Hair follicle dermal papilla cell (primary cell): ENCODE measurements around the gene CLDN18. TPM values are rescaled to one million over a fixed set of nuclear protein-coding genes. Genes with fewer than 3 reads are reported as not detected.

Experiments used
- total RNA-seq: library from RNA; depleted of rRNA; stranded (reverse); fragments of >200 nt; gene quantifications from 2 replicates; pipeline ENCODE4 v1.2.3, GENCODE V29; 2012

CLDN18 gene
- under 0.01 TPM in 1 of 2 replicates, not detected in the other for total RNA-seq

DNA sequence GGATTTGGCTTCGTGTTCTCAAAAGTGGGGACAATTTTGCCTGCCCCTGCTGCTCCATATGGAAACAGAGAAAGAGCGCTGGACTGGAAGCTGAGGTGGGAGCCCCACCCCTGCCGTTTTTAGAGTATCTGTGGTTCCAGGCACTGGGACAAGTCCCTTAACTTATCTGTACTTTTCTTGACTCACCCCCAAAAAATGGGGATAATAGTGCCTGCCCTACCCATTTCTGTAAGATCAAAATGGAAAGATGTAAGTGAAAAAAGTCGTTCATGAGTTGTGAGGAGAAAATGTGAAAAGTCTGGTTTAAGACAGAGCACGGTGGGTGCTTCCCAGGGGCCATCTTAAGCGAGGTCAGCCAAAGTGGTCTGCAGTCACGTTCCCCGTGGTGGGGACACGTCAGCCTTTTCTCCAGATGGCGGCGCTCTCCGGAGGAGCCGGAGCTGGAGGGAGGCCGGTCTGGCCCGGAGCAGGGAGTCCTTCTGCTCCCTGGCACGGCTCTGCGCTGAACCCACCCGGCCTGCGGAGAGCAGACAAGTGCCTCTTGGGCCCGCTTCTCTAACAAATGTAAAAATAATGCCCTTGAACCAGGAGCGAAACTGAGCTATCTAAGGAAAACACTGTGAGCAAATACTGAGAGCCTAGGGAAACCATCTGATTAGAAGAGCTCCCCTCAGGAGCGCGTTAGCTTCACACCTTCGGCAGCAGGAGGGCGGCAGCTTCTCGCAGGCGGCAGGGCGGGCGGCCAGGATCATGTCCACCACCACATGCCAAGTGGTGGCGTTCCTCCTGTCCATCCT, at the start of gene CLDN18:
Gene CLDN18 (plus strand): TSS at position 690 of the 797 bp plus-strand sequence. CDS start 61 bp downstream, at position 751.

Other genes with a start within 250 kb of the CLDN18 start
- gene SOX14, start 245.8 kb upstream of the CLDN18 start, total RNA-seq: not detected in 2 replicates
- gene DZIP1L, start 105.4 kb downstream of the CLDN18 start, total RNA-seq: 37.4 and 47.5 TPM in 2 replicates
- gene A4GNT, start 122.2 kb downstream of the CLDN18 start, total RNA-seq: not detected in 2 replicates
- 12.8 and 16.6 TPM in 2 replicates for gene DBR1, start 164.8 kb downstream of the CLDN18 start, total RNA-seq
- gene ARMC8, start 177.1 kb downstream of the CLDN18 start, total RNA-seq: 38.4 and 48.5 TPM in 2 replicates